ENCODE data around the gene CRTC3.
"Not testable (repeated sequence)": the region's sequence is repeated elsewhere in the genome, so short reads cannot be mapped to it uniquely, and the experiment has no call there.

Gene CRTC3

GRCh38 chr15:90512981-90513380 is 16.7 kb upstream of the CRTC3 start:
- H3K4me3 ChIP-seq (ENCODE audit: low read depth, low read length): no peak overlapping the region
- no peak for DNase-seq (ENCODE audit: low read depth, low spot score)
- ChIA-PET POLR2A (no interaction called here), CTCF (interaction anchor here (0.6 to 5.7 kb wide), 6 partner anchors 10 to 420 kb away, joined by 3 to 22 read pairs (median 4); no protein-coding TSS in a partner anchor)
- TF ChIP-seq CTCF (IDR thresholded peaks at IDR 0.05; ENCODE audit: insufficient read depth, low read length, missing control alignments): no peak

- TF ChIP-seq CTCF (IDR thresholded peaks at IDR 0.05; ENCODE audit: insufficient read depth, low read length, missing control alignments): no peak
- DNase-seq (ENCODE audit: low read depth, low spot score): no peak
- H3K4me3 ChIP-seq (ENCODE audit: low read depth, low read length): no peak overlapping the region
- ChIA-PET POLR2A (no interaction called here), CTCF (interaction anchor here (0.6 to 2.2 kb wide), 5 partner anchors 10 to 420 kb away, joined by 3 to 10 read pairs (median 3); no protein-coding TSS in a partner anchor)
Measured at GRCh38 chr15:90513448-90513847, 16.3 kb upstream of the CRTC3 start.

GRCh38 chr15:90513893-90514292 is 15.8 kb upstream of the CRTC3 start:
- DNase-seq (ENCODE audit: low read depth, low spot score); POLR2A ChIA-PET; H3K4me3 ChIP-seq (ENCODE audit: low read depth, low read length): not testable (repeated sequence)
- CTCF ChIA-PET: interaction anchor here (1.1 to 2.2 kb wide), 3 partner anchors 15 to 372 kb away, joined by 3 to 10 read pairs (median 4); no protein-coding TSS in a partner anchor

GRCh38 chr15:90519688-90520087 is 10.0 kb upstream of the CRTC3 start:
- DNase-seq (ENCODE audit: low read depth, low spot score): no peak
- ChIA-PET CTCF (interaction anchor here (1.7 to 2.6 kb wide), 2 partner anchors 11 to 200 kb away, joined by 7 to 12 read pairs; no protein-coding TSS in a partner anchor), POLR2A (no interaction called here)
- no peak overlapping the region for H3K4me3 ChIP-seq (ENCODE audit: low read depth, low read length)
- TF ChIP-seq CTCF (IDR thresholded peaks at IDR 0.05; ENCODE audit: insufficient read depth, low read length, missing control alignments): no peak

- no peak for TF ChIP-seq CTCF (IDR thresholded peaks at IDR 0.05; ENCODE audit: insufficient read depth, low read length, missing control alignments)
- ChIA-PET POLR2A (no interaction called here), CTCF (interaction anchor here (1.7 to 2.6 kb wide), 2 partner anchors 11 to 201 kb away, joined by 7 to 12 read pairs; no protein-coding TSS in a partner anchor)
Measured at GRCh38 chr15:90520365-90520764, 9.4 kb upstream of the CRTC3 start.

GRCh38 chr15:90523373-90523772 is 6.3 kb upstream of the CRTC3 start:
- H3K4me3 ChIP-seq (ENCODE audit: low read depth, low read length): no peak overlapping the region
- TF ChIP-seq CTCF (IDR thresholded peaks at IDR 0.05; ENCODE audit: insufficient read depth, low read length, missing control alignments): no peak
- ChIA-PET CTCF (interaction anchor here (0.6 to 1.1 kb wide), 2 partner anchors 10 to 362 kb away, joined by 3 read pairs; no protein-coding TSS in a partner anchor), POLR2A (interaction anchor here (0.6 kb wide), 1 partner anchor 8 kb away, joined by 3 read pairs; no protein-coding TSS in a partner anchor)
- DNase-seq (ENCODE audit: low read depth, low spot score): no peak

More at GRCh38 chr15:90520365-90520764, 9.4 kb upstream of the CRTC3 start:
- no peak overlapping the region for H3K4me3 ChIP-seq (ENCODE audit: low read depth, low read length)
- DNase-seq (ENCODE audit: low read depth, low spot score): no peak

GRCh38 chr15:90524018-90524803 is 5.5 kb upstream of the CRTC3 start:
- DNase-seq (ENCODE audit: low read depth, low spot score); H3K4me3 ChIP-seq (ENCODE audit: low read depth, low read length); POLR2A ChIA-PET: not testable (repeated sequence)
- CTCF ChIA-PET: interaction anchor here (0.7 kb wide), 1 partner anchor 42 kb away, joined by 3 read pairs; no protein-coding TSS in a partner anchor
